HG02798 (cell line): ENCODE measurements around the gene CASP9.
"Not testable (repeated sequence)": the region's sequence is repeated elsewhere in the genome, so short reads cannot be mapped to it uniquely, and the experiment has no call there.

Experiments
- ATAC-seq: cut with Tn5 transposase; IDR thresholded peaks from one replicate; pipeline ENCODE4 v1.9.1; 2021; ENCODE audit warnings: mild to moderate bottlenecking; ENCODE audit not compliant: unreplicated experiment, poor library complexity

The CASP9 gene

GRCh38 chr1:15472587-15472986 is 51.4 kb downstream of the CASP9 start:
- no peak for ATAC-seq

GRCh38 chr1:15471723-15472122 is 52.3 kb downstream of the CASP9 start:
- ATAC-seq = not testable (repeated sequence)

GRCh38 chr1:15471067-15471466 is 52.9 kb downstream of the CASP9 start:
- ATAC-seq = not testable (repeated sequence)

GRCh38 chr1:15469821-15470448 is 54.1 kb downstream of the CASP9 start:
- not testable (repeated sequence) for ATAC-seq

GRCh38 chr1:15469361-15469760 is 54.7 kb downstream of the CASP9 start:
- ATAC-seq = no peak

- no peak for ATAC-seq
Measured at GRCh38 chr1:15468145-15468544, 55.9 kb downstream of the CASP9 start.

GRCh38 chr1:15466955-15467625 is 56.9 kb downstream of the CASP9 start:
- not testable (repeated sequence) for ATAC-seq

GRCh38 chr1:15465674-15466073 is 58.3 kb downstream of the CASP9 start:
- ATAC-seq = no peak

GRCh38 chr1:15463926-15464322 is 60.1 kb downstream of the CASP9 start:
- ATAC-seq = not testable (repeated sequence)

- ATAC-seq = not testable (repeated sequence)
Measured at GRCh38 chr1:15463064-15463800, 60.8 kb downstream of the CASP9 start.

- no peak for ATAC-seq
Measured at GRCh38 chr1:15460708-15461095, 63.3 kb downstream of the CASP9 start.

- no peak for ATAC-seq
Measured at GRCh38 chr1:15459771-15460707, 64.0 kb downstream of the CASP9 start.

GRCh38 chr1:15458388-15458787 is 65.6 kb downstream of the CASP9 start:
- ATAC-seq = not testable (repeated sequence)

- no peak for ATAC-seq
Measured at GRCh38 chr1:15457585-15457984, 66.4 kb downstream of the CASP9 start.

GRCh38 chr1:15456313-15456954 is 67.6 kb downstream of the CASP9 start, which contains the start of gene CELA2A:
CELA2A (plus strand) TSS chr1:15456732; CDS start chr1:15456754, 22 bp downstream.
- no peak for ATAC-seq

GRCh38 chr1:15455522-15455921 is 68.5 kb downstream of the CASP9 start:
- no peak for ATAC-seq

- ATAC-seq = no peak
Measured at GRCh38 chr1:15454256-15454655, 69.8 kb downstream of the CASP9 start.

- ATAC-seq = no peak
Measured at GRCh38 chr1:15453734-15454133, 70.3 kb downstream of the CASP9 start.

- no peak for ATAC-seq
Measured at GRCh38 chr1:15452866-15453571, 71.0 kb downstream of the CASP9 start.
